ENCODE results near the gene VWCE.
A peak's percentile ranks its signal among the peaks of the same experiment; 100 is the strongest.
"Not testable (repeated sequence)": the region's sequence is repeated elsewhere in the genome, so short reads cannot be mapped to it uniquely, and the experiment has no call there.

The VWCE gene

DNA sequence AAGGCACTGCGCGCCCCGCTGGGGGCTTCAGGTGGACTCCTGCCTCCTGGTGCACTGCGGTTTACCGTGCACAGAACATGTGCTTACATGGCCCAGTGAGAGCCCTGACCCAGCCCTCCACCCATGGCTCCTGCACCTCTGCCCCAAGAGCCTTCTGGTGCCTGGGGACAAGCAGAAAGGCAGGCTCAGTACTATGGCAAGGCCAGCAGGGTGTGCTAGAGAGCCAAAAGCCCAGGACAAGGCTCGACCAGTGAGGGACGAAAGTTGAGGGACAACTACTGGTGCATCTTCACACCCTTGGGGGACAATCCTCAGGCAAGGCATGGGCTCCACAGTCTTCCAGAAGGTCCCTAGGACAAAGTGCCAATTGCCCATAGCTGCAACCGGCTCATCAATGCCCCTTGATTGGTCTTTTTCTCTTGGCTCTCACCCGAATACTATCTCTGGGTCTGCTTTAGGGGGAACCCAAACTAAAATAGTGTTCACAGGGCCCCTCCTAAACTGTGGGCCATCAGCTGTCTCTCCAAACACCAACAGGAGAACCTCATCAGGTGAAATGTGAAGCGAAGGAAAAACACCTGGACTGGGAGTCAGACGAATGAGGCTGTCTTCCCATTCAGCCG is 40.6 kb downstream of the VWCE start:
- DNase-seq: peak in 4 of 5 experiments; percentile 4 to 72 (median 40)

DNA sequence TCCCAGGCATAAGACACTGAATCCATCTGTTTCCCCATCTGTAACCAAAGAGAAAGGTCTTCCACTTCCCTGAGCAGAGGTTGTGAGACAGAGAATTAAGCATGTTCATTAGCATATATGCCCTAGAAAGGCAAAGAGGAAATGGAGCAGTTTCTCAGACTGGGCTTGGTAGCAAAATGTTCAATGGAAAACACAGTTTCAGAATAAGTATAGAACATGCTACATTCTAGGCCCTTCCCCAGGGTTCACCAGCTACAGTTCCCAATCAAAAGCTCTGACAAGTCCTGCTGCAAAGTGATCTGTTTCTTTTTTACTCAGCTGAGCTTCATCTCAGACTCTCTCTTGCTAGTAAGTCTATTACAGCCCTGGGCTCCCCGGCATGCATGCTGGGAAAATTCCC is 42.8 kb downstream of the VWCE start:
- not testable (repeated sequence) for DNase-seq

GRCh38 chr11:61250796-61251765 is 44.0 kb downstream of the VWCE start:
- DNase-seq: not testable (repeated sequence)

GRCh38 chr11:61249201-61249600 is 45.9 kb downstream of the VWCE start:
- not testable (repeated sequence) for DNase-seq

DNA sequence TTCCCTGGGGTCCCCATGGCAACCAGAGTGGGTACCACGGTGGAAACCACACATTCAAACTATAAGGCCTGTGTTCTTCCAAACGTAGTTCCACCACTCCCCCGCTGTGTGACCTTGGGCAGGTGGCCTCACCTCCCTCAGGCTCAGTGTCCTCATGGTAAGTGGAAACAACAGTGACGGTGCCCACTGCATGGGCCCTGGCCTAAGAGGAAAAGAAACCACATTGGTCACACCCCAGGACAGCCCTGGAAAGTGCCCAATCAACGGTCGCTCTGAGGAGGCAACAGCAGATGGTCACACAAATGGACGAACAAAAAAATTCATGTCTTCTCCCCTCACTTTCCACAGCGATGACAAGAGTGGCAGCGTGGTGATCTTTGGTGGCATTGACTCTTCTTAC is 47.0 kb downstream of the VWCE start:
- not testable (repeated sequence) for DNase-seq

- not testable (repeated sequence) for DNase-seq
These were observed 49.7 kb downstream of the VWCE start for GRCh38 chr11:61245284-61245964.

DNA sequence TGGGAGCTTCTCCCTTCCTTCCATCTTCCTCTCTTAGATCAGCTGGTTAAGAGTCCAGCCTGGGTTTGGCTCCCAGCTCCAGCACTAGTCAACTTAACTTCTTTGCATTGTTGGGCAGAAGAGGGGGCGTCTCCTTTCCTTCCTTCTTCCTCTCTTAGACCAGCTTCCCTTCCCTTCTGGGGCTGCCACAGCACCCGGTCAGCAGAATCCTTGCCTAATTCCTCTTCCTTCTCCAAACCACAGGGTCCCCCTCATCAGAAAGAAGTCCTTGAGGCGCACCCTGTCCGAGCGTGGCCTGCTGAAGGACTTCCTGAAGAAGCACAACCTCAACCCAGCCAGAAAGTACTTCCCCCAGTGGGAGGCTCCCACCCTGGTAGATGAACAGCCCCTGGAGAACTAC is 53.6 kb downstream of the VWCE start:
- DNase-seq: not testable (repeated sequence)

GRCh38 chr11:61240875-61241274 is 54.2 kb downstream of the VWCE start, which contains the start of gene PGA5:
Gene PGA5, plus strand, starts transcription at chr11:61241175. Its CDS starts 52 bp downstream, at chr11:61241227.
- not testable (repeated sequence) for DNase-seq

GRCh38 chr11:61240288-61240687 is 54.8 kb downstream of the VWCE start:
- DNase-seq: not testable (repeated sequence)

DNA sequence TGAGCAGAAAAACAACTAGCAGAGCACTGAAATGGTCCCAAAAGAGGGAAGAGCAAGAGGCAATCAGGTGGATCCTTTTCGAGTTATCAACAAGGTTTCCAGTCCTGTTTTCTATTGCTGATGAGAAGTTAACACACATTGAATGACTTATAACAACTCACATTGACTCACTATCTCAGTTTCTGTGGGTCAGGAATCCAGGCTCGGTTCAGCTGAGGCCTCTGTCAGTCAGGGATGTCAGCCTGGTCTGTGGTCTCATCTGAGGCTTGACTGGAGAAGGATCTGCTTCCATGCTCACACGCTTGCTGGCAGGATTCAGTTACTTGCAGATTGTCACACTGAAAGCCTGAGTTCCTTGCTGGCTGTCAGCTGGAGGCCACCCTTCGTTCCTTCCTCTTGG is 58.0 kb downstream of the VWCE start:
- not testable (repeated sequence) for DNase-seq

GRCh38 chr11:61232548-61233145 is 62.5 kb downstream of the VWCE start:
- not testable (repeated sequence) for DNase-seq

- not testable (repeated sequence) for DNase-seq
These were observed 63.5 kb downstream of the VWCE start for GRCh38 chr11:61231585-61231984.

GRCh38 chr11:61231033-61231432 is 64.1 kb downstream of the VWCE start:
- not testable (repeated sequence) for DNase-seq

GRCh38 chr11:61229458-61229857 is 65.7 kb downstream of the VWCE start:
- DNase-seq: not testable (repeated sequence)

GRCh38 chr11:61226457-61227137 is 68.5 kb downstream of the VWCE start:
- not testable (repeated sequence) for DNase-seq

DNA sequence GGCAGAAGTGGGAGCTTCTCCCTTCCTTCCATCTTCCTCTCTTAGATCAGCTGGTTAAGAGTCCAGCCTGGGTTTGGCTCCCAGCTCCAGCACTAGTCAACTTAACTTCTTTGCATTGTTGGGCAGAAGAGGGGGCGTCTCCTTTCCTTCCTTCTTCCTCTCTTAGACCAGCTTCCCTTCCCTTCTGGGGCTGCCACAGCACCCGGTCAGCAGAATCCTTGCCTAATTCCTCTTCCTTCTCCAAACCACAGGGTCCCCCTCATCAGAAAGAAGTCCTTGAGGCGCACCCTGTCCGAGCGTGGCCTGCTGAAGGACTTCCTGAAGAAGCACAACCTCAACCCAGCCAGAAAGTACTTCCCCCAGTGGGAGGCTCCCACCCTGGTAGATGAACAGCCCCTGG is 72.4 kb downstream of the VWCE start:
- DNase-seq: not testable (repeated sequence)

DNA sequence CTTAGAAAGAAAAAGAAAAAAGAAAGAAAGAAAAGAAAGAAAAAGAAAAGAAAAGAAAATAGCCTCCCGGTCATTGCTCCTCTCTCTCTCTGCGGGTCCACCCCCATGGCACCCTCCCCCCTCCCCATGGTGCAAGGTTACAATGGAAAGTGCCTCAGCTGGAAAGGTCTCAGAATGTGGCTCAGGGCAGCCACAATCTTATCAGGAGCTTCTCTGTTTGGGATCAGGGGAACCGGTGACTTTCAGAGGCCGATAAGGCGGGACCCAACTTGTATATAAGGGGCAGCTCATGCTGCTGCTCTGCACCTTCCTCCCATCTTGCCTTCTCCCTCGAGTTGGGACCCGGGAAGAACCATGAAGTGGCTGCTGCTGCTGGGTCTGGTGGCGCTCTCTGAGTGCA is 73.1 kb downstream of the VWCE start, which contains the start of gene PGA4:
Gene PGA4, plus strand, starts transcription at position 301 of the 400 bp plus-strand sequence. Its CDS starts 54 bp downstream, at position 355.
- DNase-seq: not testable (repeated sequence)

GRCh38 chr11:61219016-61219415 is 76.1 kb downstream of the VWCE start:
- not testable (repeated sequence) for DNase-seq

- DNase-seq: not testable (repeated sequence)
These were observed 76.8 kb downstream of the VWCE start for GRCh38 chr11:61218306-61218705.

- DNase-seq: not testable (repeated sequence)
These were observed 81.3 kb downstream of the VWCE start for GRCh38 chr11:61213711-61214324.

DNA sequence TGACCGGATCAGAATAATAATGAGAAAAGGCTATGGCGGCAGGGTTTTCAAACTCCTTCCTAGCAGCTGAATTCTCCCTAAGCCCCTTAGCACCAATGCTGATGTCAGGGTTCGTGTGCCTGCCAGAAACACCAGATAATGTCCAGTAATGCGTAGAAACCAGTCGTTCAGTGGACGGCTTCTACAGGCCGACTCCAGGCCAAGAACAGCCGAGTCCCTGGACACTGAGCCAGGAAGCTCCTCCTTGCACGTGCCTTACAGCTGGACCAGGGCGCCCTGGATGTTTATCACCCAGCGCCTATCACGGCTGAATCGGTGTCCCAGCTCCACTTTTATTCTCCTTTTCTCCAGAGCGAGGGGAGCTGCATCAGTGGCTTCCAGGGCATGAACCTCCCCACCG is 82.9 kb downstream of the VWCE start:
- DNase-seq: not testable (repeated sequence)
